HG03196 (cell line): Measurements from ENCODE around the gene LCN12.

Experiments
- ATAC-seq: cut with Tn5 transposase; IDR thresholded peaks from one replicate; pipeline ENCODE4 v1.9.1; 2021; ENCODE audit not compliant: unreplicated experiment

LCN12 gene

GRCh38 chr9:136957461-136957860, 5.4 kb downstream of the LCN12 start:
- ATAC-seq: no peak

- no peak for ATAC-seq
Measured at GRCh38 chr9:136957901-136958300, 5.8 kb downstream of the LCN12 start.

DNA sequence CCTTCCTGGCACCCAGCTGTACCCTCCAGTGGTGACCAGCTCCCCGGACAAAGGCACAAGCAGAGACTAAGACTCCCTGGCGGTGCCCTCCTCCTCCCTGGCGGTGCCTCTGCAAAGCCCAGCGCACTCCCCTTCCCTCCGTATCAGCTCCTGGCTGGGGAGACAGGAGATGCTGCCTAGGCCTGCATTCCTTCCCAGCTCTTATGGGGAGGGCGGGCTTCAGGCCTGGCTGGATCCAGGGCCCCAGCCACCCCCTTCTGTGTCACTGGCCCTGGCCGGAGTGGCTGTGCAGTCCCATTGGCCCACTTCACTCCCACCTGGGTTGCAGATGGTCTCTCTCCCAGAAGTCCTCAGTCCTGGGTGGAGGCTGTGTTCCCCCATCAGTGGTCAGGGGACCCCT, 6.4 kb downstream of the LCN12 start:
- ATAC-seq: no peak

- ATAC-seq: no peak
Measured at GRCh38 chr9:136958898-136959850, 7.1 kb downstream of the LCN12 start.

- no peak for ATAC-seq
Measured at GRCh38 chr9:136960212-136960937, 8.3 kb downstream of the LCN12 start.

GRCh38 chr9:136960938-136961275, 8.8 kb downstream of the LCN12 start:
- no peak for ATAC-seq

DNA sequence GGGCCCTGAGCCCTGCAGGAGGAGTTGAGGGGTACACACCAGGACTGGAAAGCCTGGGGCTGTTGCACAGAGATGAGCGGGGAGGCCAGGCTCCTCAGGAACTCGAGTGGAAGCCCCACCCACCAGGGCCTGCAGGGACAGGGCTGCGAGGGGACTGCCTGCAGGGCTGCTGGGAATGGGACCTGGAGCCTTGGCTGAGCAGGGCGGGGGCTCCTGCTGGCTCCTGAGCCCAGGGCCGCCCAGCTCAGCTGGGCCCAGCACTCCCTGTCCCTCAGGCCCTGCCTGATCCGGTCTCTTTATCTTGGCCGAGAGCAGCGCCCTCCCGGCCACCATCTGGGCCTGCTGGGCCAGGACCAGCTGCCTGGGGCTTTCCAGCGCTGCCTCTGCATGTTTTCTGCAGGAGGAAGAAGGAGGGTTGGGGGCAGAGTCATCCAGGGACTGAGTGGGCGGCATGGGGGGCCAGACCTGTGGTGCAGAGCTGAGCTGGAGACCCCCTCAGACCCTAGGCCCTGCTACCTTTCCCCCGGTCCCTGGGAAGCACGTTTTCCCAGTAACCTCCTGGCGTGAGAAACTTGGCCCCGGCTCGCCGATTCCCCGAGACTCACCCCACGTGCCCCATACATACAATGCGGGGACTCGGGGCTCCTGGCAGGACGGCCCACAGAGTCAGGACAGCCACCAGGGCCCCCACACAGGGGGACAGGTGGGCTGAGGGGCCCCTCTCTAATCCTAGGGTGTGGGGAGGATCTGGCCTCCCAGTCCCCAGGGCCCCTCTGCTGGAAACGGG, 9.4 kb downstream of the LCN12 start:
- ATAC-seq: no peak

DNA sequence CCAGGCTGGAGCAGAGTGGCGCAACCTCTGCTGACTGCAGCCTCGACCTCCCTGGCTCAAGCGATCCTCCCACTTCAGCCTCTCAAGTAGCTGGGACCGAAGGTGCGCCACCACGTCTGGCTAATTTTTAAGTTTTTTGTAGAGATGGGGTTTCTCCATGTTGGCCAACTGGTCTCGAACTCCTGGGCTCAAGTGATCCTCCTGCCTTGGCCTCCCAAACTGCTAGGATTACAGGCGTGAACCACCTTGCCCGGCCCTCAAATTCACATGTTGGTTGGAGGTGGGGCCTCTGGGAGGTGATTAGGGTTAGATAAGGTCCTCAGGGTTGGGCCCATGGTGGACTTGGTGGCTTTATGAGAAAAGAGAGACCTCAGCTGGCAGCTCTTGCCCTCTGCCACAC, 10.1 kb downstream of the LCN12 start:
- ATAC-seq: no peak

GRCh38 chr9:136962701-136963248, 10.7 kb downstream of the LCN12 start:
- ATAC-seq: no peak

DNA sequence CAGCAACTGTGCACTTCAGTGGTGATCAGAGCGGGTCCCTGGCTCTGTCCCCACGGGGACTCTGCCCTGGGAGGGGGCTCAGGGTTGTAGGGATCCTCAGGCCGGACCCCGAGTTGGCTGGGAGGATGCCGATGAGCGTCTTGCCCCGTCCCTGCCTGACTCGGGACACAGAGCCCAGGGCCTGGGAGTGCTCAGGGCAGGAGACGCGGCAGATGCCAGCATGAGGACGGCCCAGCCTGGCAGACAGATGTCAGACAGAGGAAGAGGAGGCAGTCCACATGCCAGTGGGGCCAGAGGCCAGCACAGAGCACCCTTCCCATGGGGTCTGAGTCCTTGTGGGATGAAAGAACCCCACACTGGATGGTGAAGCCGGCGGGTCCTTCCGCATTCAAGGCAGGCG, 11.3 kb downstream of the LCN12 start:
- no peak for ATAC-seq

DNA sequence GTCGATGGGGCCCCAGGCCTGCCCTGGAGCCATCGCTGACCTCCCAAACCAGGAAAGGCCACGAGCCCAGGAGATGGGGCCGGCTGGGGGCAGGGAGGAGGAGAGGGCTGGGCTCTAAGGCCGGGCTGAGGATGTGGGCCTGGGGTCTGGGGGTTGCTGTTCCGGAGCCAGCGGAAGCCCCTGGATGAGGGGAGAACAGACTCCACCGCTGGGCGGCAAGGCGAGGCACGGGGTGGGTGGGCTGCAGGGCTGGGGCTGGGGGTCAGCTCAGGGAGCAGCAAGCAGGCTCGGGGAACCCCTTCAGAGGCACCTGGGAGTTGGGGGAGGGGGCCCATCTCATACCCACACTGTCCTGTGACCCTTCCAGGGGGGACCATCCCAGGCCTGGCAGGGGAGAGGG, 11.7 kb downstream of the LCN12 start:
- ATAC-seq: no peak

DNA sequence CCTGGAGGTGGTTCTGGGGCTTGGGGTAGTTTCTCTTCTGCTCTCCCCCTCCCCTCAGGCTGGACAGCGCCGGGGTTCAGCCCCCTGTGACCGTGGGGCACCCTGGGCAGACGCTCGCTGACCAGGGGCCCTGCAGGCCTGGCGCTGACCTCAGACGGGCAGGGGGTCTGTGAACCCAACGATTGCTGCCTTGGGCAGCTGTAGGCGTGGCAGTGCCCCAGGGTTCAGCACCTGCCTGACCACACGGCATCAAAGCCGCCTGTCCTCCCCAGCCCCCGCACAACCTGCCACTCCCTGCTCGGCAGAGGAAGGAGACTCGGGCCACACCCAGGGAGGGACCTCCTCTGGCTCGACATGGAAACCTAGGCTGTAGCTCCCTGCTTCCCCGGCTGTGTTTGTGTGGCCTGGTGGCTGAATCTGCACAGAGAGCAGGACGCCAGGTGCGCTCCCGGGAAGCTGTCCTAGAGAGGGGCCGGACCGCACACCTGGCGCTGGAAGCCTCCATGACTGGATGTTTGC, 12.2 kb downstream of the LCN12 start:
- no peak for ATAC-seq

GRCh38 chr9:136964833-136965422, 12.9 kb downstream of the LCN12 start:
- no peak for ATAC-seq

DNA sequence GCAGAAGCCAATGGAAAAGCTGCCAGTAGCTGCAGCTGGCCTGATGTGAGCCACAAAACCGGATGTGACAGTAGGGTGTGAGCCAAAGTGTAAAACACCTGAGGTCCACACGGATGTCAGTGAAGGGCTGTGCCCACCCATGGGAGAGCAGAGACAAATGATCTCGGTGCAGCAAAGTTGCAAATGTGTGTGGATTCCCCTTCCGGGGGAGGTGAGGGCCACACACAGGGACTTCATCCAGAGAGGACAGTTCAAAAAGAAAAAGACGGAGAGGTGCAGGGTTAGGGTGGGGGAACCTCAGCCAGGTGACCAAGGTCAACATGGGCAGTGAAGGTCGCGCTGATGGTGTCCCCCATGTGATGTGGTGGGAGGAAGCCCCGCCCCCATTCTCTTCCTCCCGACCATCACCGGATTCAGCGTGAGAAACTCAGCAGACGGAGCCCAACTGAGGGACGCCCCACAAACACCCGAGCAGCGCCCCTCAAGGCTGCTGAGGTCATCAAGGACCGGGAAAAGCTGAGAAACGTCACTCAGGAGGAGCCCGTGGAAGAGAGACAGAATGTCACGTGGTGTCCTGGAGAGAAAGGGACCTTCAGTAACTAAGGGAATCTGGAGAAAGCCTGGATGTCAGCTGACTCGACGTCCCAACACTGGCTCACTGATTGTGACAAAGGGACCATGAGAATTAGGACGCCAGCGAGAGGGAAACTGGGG, 13.9 kb downstream of the LCN12 start:
- no peak for ATAC-seq

- no peak for ATAC-seq
Measured at GRCh38 chr9:136968333-136969127, 16.5 kb downstream of the LCN12 start.

DNA sequence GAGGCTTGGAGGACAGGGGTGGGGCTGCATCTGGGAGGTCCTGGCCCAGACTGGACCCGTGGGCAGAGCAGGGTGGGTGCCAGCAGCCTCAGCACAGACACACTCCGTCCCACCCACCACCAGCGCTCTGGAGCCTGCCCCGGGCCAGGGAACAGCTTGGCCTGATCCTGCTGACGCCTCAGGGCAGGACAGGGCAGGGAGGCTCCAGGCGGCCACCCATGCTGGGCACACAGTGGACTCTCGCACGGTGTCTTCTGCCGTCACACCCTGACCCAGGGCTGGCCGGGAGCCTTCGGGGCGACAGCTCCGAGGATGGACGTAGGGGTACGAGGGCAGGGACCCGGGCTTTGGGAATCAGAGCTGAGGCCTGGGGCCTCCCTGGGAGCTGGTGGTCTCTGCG, 17.1 kb downstream of the LCN12 start:
- ATAC-seq: no peak

- no peak for ATAC-seq
Measured at GRCh38 chr9:136969774-136970173, 17.7 kb downstream of the LCN12 start.

GRCh38 chr9:136970361-136970760, 18.3 kb downstream of the LCN12 start:
- no peak for ATAC-seq

- ATAC-seq: no peak
Measured at GRCh38 chr9:136971746-136972145, 19.7 kb downstream of the LCN12 start.
